GM12873 (cell line): ENCODE results near the gene RSPH9.

Source experiments
- CTCF ChIP-seq: IDR thresholded peaks from 2 replicates; pipeline ENCODE4 v1.5.1; 2012; ENCODE audit warnings: low read depth, mild to moderate bottlenecking, moderate library complexity, low read length, control low read depth; ENCODE audit not compliant: insufficient read depth; ENCODE audit errors: missing control alignments

The RSPH9 gene

DNA sequence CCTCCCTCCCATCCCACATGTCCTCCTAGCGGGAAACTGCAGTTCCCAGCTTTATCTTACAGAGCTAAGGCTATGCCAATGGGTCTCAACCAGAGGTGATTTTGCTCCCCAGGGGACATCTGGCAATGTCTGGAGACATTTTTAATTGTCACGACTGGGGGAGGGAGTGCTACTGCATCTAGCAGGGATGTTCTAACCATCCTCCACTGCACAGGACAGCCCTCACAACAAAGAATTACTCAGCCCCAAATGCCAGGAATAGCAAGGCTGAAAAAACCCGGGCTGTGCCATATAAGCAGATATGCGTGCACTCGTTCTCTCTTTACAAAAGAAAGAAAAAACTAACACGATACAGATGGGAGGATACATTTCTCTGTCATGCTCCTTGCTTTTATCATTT is 34.2 kb downstream of the RSPH9 start:
- TF ChIP-seq CTCF: no peak

- TF ChIP-seq CTCF: no peak
Observed at GRCh38 chr6:43680308-43681200, 35.7 kb downstream of the RSPH9 start.

DNA sequence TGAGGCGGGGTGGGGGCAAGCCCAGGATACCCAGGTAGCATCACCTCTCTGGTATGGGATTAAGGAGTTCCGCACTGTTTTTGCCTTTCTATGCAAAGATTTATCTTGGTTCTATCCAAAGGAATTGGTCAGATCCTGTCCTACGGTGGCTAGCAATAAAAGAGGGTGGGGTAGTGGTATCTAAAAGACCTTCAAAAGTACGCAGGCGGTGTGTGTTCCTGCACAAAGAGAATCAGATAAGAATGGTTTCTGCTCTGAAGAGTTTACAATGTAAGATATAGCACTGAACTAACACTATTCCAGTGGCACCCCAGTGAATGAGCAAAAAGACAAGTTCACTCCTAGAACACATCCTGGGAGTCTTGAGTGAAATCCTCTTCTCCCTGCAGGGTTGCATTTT is 36.5 kb downstream of the RSPH9 start:
- no peak for TF ChIP-seq CTCF

DNA sequence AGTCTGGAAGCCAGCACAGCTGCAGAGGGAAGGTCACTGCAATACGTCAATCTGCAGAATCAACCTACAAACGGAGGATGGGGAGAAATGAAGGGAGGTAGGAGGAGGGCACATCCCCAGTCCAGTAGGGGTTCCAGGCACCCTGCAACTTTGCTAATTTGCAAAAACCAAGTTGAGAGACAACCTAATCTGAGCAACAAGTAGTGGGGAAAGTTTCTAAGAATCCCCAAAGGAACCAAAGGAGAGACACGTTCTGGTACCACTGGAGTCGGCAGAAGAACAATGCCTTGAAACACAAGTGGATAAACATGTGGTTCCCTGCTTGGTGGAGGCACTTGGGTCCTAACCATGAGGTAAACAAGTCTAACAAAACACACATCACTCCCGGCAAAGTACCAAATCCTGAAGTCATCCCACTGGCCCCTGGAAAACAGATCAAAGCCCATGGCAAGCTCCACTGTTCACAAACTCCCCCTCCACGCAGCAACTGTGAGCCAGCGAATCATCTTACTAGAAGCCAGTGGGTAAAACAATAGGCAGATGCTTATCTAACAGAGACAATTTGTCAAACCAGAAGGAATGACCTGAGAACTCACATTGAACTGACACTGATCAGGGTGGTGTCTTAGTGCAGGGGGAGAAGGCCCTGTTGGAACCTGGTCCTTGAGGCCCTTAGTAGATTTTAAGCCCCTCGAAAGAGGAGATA is 38.0 kb downstream of the RSPH9 start:
- TF ChIP-seq CTCF: no peak

DNA sequence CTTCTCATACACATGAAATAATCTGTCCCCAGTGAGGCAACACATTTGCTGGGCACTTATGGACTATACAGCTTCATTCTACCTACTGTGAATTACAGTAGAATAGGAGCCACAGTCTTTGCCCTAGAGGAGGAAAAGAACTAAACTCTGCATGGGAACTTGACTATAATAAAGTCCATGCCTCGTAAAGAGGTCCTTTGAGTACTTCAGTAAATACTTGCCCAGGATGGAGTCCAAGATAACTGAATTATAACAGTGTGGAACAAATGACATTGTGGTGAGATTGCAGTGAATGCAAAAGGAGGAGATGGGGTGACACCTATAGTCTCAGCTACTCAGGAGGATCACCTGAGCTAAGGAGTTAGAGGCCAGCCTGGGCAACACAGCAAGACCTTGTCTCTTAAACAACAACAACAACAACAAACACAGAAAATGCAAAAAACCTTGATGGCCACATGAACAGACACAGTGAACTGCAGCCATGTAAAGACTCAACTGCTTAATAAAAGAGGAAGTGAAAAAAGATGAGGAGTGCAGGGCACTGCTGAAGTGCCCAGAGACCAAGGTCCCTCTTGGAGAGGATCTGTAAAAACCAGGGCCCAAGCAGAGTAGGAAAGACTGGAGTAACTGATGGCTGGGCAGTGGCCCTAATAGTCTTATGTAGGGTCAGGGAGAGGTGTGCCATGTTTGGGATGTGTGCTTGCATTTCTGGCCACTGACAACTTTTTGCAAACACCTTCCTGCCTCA is 39.0 kb downstream of the RSPH9 start:
- no peak for TF ChIP-seq CTCF

GRCh38 chr6:43687079-43687436 is 42.2 kb downstream of the RSPH9 start:
- TF ChIP-seq CTCF: no peak
